HG03432 (cell line): Measurements from ENCODE around the gene KIF22.
A peak's percentile ranks its signal among the peaks of the same experiment; 100 is the strongest.
"Not testable (repeated sequence)": the region's sequence is repeated elsewhere in the genome, so short reads cannot be mapped to it uniquely, and the experiment has no call there.

ENCODE experiments used
- ATAC-seq: cut with Tn5 transposase; IDR thresholded peaks from one replicate; pipeline ENCODE4 v1.9.1; 2021; ENCODE audit warnings: mild to moderate bottlenecking, moderate library complexity; ENCODE audit not compliant: unreplicated experiment

The KIF22 gene

DNA sequence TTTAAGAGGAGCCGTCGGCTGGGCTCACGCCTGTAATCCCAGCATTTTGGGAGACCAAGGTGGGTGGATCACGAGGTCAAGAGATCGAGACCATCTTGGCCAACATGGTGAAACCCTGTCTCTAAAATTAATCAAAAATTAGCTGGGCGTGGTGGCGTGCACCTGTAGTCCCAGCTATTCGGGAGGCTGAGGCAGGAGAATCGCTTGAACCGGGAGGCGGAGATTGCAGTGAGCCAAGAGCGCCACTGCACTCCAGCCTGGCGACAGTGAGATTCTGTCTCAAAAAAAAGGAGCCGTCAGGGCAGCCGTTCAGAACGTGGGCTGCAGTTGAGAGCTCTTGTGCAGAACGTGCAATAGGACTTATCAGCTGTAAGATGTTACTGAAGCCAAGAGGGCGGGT, 2.6 kb downstream of the KIF22 start:
- not testable (repeated sequence) for ATAC-seq

DNA sequence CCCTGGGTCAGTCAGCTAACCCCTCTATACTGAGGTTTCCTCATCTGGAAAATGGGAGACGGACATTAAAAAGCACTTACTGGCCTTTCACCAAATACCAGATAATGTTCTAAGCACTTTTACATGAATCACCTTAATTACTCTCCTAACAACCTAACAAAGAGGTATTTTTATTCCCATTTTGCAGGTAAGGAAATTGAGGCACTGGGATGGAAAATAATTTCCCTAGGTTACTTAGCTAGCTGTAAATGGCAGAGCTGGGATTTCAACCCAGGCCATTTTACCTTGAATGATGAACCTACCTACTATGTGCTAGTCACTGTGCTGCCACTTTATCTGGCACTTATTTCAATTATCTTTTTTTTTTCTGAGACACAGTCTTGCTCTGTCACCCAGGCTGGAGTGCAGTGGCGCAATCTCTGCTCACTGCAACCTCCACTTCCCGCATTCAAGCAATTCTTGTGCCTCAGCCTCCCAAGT, 3.7 kb downstream of the KIF22 start:
- no peak for ATAC-seq

DNA sequence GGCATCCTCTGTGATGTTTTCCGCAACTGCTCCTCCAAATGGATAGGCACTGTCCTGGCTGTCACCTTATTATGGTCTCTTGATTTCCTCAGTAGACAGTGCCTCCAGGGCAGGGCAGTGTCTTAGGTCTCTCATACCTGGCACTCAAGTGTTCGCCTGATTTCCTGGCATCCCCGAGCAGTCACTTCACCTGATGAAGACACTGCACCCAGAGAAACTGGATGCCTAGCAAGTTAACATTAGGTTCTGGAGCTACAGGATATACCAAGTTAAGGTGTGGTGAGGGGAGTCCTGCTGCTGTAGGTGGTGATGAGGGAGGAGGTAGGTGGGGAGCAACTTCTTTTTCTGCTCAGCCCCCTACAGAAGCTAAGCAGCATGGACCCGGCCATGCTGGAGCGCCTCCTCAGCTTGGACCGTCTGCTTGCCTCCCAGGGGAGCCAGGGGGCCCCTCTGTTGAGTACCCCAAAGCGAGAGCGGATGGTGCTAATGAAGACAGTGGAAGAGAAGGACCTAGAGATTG, 11.9 kb downstream of the KIF22 start:
- ATAC-seq = no peak

DNA sequence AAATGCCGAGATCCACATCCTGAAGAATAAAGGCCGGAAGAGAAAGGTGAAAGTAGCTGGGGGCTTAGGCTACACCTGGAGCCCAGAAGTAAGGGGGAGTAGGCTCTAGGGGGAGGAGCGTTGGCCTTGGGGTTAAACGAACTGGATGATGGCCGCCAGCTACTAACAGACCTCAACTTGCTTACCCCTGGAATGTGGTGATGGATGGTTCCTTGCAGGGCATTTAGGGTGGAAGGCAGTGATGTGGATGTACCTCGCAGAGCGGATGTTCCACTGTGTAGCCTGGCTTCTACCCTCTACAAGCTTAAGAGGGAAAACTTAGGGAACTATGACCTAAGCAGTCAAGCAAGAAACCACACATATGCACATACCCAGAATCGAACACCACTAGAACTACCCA, 13.5 kb downstream of the KIF22 start:
- no peak for ATAC-seq

DNA sequence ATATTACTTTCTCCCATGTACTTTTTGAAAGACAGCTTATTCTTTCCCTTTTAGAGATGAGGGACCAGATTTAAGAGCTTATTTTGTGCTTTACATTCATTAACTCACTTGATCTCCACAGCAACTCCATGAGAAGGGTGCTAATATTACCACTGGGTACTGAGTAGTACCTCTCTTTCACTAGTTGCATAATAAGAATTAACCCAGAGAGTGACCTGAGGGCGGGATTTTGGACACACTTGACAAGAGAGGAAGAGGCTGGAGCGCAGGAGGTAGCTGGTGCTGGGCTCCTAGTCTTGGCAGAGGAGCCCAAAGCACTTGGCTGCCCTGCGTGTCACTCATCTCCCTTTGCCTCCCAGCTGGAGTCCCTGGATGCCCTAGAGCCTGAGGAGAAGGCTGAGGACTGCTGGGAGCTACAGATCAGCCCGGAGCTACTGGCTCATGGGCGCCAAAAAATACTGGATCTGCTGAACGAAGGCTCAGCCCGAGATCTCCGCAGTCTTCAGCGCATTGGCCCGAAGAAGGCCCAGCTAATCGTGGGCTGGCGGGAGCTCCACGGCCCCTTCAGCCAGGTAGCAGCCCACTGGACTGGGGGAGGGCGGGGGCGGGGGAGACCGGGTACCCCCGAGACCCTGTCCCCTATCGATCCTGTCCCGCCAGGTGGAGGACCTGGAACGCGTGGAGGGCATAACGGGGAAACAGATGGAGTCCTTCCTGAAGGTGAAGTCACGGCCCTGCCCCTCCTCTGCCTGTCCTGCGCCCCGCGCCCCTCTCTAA, 14.1 kb downstream of the KIF22 start:
- ATAC-seq = no peak

DNA sequence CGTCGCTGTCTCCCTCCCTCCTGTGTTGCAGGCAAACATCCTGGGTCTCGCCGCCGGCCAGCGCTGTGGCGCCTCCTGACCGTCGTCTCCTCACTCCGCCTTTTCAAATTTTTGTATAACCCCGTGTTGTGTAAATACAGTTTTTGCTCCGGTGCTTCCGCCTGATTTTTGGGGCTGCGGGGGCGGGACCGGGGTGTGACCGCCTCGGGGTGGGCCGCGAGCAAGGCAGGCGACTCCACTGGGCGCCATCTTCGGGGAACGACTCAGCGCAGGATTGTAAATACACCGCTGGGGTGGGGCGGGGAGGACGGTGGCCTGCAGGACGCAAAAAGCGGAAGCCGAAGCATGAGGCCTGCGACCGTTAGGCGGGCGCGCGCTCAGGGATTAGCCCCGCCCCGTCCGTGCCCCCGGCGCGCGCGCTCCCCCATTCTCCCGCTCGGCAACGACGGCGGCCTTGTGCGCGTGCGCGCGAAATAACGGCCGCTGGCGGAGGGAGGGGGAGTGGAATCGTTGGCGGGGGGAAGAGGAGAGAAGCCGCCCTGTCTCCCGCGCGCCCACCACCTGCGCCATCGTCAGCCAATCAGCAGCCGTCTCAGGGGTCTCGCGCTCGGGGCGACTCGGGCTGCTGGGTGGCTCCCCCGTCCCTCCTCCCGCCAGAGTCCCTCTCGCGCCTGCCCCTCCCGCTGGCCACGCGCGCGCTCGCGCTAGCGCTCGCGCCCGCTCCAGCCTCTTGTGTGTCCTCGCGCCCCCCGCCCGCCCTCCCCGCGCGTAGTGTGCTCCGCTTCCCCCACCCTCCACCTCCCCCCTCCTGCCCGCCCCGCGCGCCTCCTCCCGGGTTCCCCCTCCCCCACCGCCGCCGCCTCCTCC, 14.9 kb downstream of the KIF22 start:
- peak; percentile 55 for ATAC-seq

DNA sequence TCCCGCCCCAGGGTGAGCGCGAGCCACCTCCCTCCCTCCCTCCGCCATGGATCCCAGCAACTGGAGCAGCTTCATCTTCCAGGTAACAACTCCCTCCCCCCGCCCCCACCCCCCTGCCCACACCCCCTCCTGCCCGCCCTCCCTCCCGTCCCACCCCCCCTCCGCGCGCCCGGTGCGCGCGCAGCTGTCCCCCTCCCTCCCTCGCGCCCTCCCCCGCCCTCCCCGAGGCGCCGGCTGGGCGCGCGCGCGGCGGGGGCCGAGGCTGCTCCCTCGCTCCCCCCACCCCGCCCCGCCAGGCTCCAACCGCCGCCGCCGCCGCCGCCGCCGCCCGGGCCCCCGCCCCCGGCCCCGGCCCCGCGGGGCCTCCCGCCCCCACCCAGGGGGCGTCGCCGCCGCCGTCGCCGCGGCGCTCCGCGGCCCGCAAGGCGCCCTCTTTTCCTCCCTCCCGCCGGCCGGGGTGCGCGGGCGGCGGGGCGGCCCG, 15.6 kb downstream of the KIF22 start, which contains the start of gene MAZ:
Gene MAZ, plus strand, starts transcription at position 431 of the 481 bp plus-strand sequence. CDS start 173 bp downstream, outside the sequence.
- ATAC-seq = peak; percentile 5

DNA sequence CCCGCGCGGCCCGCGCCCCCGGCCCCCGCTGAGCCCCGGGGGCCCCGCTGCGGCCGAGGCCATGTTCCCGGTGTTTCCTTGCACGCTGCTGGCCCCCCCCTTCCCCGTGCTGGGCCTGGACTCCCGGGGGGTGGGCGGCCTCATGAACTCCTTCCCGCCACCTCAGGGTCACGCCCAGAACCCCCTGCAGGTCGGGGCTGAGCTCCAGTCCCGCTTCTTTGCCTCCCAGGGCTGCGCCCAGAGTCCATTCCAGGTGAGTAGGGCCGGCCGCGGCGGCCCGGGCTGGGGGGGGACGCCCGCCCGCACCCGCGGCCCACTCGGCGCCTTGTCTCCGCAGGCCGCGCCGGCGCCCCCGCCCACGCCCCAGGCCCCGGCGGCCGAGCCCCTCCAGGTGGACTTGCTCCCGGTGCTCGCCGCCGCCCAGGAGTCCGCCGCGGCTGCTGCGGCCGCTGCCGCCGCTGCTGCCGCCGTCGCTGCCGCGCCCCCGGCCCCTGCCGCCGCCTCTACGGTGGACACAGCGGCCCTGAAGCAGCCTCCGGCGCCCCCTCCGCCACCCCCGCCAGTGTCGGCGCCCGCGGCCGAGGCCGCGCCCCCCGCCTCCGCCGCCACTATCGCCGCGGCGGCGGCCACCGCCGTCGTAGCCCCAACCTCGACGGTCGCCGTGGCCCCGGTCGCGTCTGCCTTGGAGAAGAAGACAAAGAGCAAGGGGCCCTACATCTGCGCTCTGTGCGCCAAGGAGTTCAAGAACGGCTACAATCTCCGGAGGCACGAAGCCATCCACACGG, 16.3 kb downstream of the KIF22 start:
- ATAC-seq = peak; percentile 2

DNA sequence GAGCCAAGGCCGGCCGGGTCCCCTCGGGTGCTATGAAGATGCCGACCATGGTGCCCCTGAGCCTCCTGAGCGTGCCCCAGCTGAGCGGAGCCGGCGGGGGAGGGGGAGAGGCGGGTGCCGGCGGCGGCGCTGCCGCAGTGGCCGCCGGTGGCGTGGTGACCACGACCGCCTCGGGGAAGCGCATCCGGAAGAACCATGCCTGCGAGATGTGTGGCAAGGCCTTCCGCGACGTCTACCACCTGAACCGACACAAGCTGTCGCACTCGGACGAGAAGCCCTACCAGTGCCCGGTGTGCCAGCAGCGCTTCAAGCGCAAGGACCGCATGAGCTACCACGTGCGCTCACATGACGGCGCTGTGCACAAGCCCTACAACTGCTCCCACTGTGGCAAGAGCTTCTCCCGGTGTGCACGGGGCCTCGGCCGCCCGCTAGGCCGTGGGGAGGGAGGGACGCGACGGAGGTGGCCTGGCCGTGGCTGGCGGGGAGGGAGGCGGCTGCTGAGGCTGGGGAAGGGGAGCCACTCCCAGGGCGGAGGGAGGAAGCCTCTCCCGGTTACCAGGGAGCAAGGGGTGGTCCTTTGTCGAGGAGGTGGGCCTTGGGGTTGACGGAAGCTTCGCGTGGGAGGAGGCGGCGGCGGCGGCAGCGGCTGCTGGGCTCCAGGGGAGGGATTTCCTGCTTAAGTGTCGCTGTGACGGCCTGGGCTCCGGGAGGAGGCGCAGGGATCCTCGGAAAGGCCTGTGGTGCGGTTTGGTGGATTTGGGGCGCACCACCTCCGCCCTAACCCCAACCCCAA, 17.1 kb downstream of the KIF22 start:
- peak; percentile 25 for ATAC-seq

DNA sequence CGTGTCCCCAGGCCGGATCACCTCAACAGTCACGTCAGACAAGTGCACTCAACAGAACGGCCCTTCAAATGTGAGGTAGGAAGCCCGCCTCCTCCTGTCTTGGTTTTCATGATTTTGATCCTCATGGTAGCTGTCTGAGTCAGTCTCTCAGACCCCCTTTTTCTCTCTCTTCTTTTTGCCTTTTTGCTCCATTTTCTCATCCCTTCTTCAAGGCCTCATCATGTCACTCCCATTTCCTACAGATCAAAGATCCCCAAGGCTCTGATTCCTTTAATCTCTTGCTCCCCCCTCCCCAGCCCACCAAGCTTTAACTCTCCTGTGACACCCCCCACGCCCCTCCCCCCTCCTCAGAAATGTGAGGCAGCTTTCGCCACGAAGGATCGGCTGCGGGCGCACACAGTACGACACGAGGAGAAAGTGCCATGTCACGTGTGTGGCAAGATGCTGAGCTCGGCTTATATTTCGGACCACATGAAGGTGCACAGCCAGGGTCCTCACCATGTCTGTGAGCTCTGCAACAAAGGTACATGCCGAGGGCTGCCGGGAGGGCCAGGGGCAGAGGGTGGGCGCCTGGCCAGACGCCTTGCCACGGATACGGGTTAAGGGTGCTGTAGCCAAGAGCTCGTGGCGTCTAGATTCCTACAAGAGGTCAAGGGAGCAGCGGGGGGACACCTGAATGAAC, 17.8 kb downstream of the KIF22 start:
- ATAC-seq = no peak

DNA sequence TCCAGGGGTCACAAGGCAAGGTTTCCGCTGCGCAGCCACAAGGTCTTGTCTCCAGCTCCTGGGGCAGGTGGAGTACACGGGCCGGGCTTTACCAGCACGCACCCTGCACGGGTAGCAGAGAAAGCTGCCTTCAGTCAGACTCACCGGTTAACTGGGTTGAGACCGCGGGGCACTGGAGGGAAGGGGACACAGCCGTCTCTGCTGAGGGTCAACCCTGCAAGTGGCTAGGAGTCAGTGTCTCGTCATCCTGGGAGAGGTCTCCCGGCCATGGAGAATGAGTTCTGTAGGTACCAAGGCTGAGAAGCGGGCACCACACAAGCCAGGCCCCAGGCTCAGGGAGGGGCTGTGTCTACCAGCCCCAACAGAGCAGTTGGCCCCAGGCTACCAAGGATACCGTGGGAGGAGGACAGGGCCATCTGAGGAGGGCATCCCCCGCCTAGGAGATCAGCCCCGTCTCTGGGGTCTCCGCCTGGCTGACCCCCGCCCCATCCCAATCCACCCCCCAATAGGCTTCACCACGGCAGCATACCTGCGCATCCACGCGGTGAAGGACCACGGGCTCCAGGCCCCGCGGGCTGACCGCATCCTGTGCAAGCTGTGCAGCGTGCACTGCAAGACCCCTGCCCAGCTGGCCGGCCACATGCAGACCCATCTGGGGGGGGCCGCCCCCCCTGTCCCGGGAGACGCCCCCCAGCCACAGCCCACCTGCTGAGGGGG, 18.6 kb downstream of the KIF22 start:
- no peak for ATAC-seq

DNA sequence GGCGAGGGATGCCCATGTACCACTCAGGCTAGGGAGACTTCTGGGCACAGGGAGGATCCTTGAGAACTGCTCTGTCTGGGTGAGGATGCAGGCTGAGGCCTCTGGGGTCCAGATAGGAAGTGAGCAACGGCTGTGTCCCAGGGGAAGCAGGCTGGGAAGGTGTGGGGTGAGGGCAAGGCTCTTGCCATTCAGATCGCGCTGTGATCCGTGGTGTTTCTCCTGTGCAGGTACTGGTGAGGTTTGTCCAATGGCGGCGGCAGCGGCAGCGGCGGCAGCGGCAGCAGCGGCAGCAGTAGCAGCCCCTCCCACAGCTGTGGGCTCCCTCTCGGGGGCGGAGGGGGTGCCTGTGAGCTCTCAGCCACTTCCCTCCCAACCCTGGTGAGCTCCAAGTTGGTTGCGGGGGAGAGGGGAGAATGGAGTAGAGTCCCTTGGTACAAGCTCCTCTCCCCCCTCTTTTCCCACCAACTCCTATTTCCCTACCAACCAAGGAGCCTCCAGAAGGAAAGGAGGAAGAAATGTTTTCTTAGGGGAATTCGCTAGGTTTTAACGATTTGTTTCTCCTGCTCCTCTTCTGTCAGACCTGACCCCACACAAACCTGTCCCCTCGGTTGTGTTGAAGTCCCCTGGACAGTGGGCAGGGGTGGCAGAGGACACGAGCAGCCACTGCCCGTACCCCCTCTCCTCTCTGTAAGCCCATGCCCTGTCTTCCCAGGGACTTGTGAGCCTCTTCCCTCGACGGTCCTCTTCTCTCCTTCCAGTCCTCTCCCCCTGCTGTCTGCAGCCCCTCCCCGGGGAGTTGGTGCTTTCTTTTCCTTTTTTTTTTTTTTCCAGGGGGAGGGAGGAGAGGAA, 19.5 kb downstream of the KIF22 start:
- no peak for ATAC-seq

DNA sequence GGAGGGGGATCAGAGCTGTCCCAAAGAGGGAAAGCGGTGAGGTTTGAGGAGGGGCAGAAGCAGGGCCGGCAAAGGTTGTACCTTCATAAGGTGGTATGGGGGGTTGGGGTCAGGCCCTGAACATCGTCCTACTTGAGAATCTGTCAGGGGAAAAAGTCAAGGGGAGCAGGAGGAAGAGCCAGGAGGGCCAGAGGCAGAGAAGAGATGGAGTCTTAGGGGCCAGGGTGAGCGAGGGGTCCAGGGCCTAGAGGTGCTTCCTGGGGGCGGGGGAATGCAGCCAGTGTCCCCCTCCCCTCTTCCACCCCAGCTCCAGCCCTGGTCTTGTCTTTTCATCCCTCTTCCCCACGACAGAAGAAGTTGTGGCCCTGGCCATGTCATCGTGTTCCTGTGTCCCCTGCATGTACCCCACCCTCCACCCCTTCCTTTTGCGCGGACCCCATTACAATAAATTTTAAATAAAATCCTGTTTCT, 20.2 kb downstream of the KIF22 start:
- no peak for ATAC-seq

DNA sequence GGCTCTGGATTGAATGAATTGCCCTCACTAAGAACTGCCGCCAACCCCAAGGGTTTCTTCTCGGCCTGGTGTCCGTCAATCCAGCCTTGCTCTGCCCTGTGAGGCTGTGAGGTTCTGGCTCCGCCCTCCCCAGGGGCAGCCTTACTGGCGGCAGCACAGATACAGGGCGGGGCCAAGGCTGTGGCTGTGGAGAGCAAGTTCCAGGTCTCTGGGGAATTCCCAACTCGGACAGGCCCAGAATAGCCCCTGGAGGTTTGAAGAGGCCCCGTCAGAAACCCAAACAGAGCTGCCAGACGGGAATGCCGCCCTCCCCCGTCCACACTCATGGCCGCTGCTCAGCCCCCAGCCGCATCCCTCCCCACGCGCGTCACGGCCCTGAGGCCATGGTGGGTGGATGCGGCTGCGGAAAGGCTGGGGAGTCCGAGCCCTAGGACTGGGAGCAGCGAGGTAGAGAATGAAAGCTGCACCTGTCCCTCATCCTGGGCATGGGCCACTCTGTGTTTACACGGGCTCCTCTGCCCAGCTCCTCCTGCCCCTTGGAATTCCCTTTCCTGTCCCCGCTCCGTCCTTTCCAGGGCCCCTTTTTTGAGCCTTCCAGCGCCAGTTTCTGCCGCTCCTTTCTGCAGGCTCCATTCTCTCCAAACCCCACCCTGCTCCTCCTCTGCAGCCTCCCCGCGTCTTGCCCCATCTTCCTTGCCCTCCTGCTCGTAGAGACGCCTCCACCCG, 20.8 kb downstream of the KIF22 start:
- ATAC-seq = peak; percentile 30

DNA sequence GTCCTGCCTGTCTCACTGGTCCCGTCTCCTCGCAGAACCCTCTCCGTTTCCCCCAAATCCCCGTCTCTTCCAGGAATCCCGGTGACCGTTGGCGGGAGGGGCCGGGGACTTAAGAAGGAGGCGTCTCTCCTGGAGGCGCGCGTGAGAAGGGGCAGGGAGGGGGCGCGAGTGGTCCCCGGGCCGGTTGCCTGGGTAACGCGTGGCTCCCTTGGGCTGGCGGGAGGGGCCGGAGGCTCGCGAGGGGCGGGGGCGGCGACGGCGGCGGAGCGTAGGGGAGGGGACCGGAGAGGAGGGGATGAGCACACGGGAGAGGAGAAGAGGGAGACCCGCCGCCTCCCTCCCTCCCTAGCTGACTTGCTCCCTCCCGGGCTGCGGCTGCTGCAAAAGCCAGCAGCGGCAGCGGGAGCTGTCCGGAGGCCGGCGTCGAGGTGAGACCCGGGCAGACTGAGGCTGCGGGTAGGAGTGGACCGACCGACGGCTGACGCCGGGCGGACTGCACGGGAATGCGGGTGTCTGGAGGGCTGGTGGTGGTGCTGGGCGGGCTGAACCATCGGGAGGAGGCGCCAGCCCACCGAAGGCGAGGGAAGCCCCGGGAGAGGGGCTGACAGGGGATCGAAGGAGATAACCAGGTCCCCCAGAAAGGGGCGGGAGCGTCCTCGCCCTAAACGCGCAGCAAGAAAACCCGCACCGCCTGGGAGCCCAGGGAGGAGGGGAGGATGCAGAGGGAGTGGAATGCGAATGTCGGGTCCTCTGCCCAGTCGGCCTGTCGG, 21.5 kb downstream of the KIF22 start, which contains the start of gene PRRT2:
Gene PRRT2, plus strand, starts transcription at position 298 of the 770 bp plus-strand sequence. CDS start 862 bp downstream, outside the sequence.
- ATAC-seq = no peak
